LNCAP (cell line): ENCODE data around the gene AHCY.

ENCODE experiments used
- TF ChIP-seq, protein P1 (sequence below): fragments of 450-650 bp; IDR thresholded peaks from 2 replicates; pipeline ENCODE4 v1.5.1; 2017; ENCODE audit warnings: mild to moderate bottlenecking

Gene AHCY

DNA sequence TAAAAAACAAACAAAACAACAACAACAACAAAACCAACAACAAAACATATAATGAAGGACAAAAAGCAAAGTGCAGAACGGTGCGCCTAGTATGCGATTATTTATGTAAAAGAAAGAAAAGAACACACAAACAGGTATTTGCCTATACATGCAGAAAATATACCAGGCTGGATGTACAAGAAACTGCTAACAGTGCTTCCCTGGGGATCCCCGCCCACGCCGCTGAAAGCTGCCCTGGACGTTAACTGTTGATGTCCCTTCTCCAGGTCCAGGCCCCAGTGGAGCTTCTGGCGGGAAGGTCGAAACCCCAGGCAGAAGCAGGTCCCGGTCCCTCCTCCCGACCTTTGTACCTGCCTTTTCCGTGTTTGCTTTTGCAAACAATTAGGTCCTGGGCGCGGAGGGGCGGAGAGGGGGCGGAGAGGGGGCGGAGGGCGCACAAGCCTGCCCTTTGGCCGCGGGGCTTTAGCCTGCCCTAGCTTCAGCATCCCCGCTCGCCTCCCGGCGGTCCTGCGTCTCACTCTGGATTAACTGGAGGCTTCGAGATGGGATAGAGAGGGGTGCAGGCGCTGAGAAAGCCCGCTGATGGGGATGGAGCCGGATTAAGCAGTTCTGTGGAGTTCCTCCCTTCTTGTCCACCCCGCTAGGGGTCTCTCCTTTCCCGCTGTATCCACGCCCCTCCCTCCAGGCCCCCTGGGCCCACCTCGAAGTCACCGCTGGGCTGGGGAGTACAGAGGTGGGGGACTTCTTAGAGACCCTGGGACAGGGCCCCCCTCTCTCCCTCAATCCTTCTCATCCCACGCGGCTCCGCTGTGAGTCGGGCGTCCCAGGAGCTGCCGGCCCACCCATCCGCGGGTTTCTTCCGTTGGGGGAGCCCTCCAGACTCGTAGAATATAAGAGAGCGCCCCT lies 8.2 kb upstream of the AHCY start:
- TF ChIP-seq, protein P1, sequence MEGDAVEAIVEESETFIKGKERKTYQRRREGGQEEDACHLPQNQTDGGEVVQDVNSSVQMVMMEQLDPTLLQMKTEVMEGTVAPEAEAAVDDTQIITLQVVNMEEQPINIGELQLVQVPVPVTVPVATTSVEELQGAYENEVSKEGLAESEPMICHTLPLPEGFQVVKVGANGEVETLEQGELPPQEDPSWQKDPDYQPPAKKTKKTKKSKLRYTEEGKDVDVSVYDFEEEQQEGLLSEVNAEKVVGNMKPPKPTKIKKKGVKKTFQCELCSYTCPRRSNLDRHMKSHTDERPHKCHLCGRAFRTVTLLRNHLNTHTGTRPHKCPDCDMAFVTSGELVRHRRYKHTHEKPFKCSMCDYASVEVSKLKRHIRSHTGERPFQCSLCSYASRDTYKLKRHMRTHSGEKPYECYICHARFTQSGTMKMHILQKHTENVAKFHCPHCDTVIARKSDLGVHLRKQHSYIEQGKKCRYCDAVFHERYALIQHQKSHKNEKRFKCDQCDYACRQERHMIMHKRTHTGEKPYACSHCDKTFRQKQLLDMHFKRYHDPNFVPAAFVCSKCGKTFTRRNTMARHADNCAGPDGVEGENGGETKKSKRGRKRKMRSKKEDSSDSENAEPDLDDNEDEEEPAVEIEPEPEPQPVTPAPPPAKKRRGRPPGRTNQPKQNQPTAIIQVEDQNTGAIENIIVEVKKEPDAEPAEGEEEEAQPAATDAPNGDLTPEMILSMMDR: no peak

DNA sequence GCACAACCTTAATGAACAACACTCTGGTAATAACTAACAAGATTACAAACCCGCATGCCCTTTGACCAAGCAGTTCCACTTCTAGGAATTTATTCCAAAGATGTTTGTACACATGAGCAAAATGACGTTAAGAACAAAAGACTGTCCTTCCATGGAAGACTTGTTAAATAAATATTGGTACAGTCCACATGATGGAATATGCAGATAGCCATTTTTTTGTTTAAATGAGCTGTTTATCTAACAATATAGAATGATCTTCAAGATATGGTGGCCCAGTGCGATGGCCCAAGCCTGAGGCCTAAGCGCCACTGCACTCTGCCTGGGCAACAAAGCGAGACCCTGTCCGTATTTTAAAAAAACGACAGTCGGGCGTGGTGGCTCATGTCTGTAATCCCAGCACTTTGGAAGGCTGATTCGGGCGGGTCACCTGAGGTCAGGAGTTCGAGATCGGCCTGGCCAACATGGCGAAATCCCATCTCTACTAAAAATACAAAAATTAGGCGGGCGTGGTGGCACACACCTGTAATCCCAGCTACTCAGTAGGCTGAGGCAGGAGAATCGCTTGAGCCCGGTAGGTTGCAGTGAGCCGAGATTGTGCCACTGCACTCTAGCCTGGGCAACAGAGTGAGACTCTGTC lies 7.4 kb upstream of the AHCY start:
- TF ChIP-seq, protein P1: no peak

DNA sequence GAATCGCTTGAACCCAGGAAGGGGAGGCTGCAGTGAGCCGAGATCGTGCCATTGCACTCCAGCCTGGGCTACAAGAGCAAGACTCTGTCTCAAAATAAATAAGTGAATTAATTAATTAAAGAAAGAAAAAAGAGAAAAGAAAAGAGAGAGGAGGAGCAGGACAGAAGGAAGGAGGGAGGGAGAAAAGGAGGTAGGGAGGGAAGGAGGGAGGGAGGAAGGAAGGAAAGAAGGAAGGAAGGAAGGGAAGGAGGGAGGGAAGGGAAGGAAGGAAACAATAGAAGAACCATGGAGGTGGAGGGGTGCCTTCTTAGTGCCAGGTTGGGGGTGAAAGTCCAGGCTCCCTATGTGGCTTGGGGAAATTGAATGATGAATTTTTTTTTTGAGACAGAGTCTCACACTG lies 6.5 kb upstream of the AHCY start:
- TF ChIP-seq, protein P1: no peak

DNA sequence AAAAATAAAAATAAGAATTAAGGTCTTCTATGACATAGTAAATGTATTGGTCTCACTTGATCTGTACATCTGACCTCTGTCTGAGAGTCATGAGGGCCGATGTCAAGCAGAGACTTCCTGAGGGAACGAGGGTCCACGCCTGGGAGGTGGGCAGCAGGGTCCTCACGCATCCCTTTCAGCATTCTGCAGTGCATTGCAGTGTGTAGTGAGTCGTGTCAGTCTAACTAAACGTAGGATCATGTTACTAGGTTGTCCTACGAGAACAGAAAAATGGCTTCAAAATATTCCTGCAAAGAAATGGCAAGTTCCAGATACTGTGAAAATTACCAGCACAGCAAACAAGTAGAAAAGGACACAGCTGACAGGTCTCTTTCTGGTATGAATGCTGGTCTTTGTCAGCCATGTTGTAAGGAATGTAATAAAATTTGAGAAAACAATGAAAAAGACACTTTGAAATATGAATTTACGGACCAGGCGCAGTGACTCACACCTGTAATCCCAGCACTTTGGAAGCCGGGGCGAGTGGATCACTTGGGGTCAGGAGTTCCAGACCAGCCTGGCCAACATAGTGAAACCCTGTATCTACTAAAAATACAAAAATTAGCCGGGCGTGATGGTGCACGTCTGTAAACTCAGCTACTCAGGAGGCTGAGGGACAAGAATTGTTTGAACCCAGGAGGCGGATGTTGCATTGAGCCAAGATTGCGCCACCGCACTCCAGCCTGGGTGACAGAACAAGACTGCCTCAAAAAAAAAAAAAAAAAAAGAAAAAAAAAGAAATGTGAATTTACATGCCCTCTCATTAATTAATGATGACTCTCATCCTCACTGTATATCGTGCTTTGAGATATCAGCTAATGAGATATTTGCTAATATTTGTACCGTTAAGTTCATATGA lies 2.4 kb upstream of the AHCY start:
- TF ChIP-seq, protein P1: no peak

DNA sequence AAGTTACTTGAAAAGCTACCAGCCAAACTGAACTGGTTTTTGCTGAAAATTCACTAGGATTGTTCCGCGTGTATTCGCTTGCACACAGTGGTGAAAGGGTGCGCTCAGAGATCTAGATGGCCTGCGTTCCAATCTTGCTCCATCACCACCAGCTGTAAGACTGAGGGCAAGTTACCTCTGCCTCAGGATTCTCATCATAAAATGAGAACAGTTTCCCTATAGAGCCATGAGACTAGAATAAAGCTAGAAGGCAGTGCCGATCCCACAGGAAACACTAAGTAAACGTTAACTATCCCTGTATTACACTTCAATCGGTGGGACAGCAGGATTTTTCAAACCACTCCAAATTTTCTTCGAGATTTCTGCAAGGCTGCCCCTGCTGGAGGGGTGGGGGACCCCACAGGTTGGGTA lies 838 bp downstream of the AHCY start:
- TF ChIP-seq, protein P1: no peak

DNA sequence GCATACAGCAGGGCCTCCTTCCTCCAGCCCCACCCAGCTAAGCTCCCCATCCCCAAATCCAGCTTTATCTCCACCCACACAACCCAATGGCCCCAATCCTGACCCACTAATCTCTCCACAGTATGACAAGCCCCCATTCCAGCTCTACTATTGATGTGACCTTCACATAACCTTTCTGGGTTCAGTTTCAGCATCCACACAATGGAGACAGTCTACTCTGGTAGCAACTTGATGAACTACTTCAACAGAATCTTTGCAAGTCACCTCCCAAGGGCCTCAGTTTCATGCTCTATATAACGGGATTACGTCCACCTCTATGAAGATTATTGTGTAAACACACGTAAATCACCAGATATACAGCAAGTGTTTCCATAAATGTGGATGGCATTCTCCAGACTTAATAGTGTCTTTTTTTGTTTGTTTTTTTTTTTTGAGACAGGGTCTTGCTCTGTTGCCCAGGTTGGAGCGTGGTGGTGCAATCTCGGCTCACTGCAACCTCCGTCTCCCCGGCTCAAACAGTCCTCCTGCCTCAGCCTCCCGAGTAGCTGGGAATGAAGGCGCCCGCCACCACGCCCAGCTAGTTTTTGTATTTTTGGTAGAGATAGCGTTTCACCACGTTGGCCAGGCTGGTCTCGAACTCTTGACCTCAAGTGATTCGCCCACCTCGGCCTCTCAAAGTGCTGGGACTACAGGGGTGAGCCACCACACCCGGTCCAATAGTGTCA lies 1.4 kb downstream of the AHCY start:
- TF ChIP-seq, protein P1: no peak
